Measurements from ENCODE around the gene ALG9. TPM values are rescaled to one million over a fixed set of nuclear protein-coding genes. Genes with fewer than 3 reads are reported as not detected.

The ALG9 gene
- total RNA-seq, 1 experiment from 2014 or later: 23.7 TPM

DNA sequence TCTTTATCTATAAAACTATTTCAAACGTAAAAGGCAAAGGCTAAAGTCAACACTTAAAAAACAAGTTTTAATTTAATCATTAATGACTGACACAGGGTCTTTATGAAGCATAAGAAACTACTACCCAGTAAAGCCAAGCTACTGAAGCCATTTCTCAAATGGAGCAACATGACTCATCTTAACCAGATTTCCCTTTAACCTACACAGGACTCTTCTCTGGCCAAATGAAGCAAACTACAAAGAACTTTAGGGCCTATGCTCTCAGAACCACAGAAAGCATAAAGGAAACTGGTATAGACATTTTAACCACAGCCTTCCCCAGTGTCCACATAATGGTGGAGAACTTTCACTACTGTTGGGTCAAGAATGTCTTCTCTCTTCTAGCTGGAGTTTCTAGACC lies 34.7 kb downstream of the ALG9 start:
- H4K20me1 ChIP-seq (ENCODE audit: insufficient read depth): no peaks in the 10 kb centered on the region
- H3K79me2 ChIP-seq (ENCODE audit: insufficient read depth, low read length): no peaks in the 10 kb centered on the region
- H3K4me1 ChIP-seq (ENCODE audit: control insufficient read depth in 1 of 2, insufficient read depth in 2 of 2, low read length in 2 of 2): 0 out of 4 replicates have a peak, but pooled peaks cover 0 to 2% of the 10 kb centered on the region in 2 experiments
- H3K4me2 ChIP-seq (ENCODE audit: low read length): no peak overlapping the region
- TF ChIP-seq RAD21 (IDR thresholded peaks at IDR 0.05; ENCODE audit: low read depth): no peak
- no peak for TF ChIP-seq ZNF274 (IDR thresholded peaks at IDR 0.05; ENCODE audit: low read depth, low read length)
- TF ChIP-seq CTCF (IDR thresholded peaks at IDR 0.05 in 2 of 3, conservative IDR thresholded peaks at IDR 0.05 in 1 of 3; ENCODE audit: borderline replicate concordance in 1 of 3, insufficient read depth in 1 of 3, low read depth in 2 of 3, low read length in 2 of 3): no peak
- no peak for TF ChIP-seq ZBTB33 (IDR thresholded peaks at IDR 0.05; ENCODE audit: extremely low read depth, insufficient replicate concordance, low read length)
- no peak for TF ChIP-seq EZH2phosphoT487 (IDR thresholded peaks at IDR 0.05; ENCODE audit: borderline replicate concordance)
- no peak for TF ChIP-seq ZFX (IDR thresholded peaks at IDR 0.05)
- TF ChIP-seq ELF1 (IDR thresholded peaks at IDR 0.05; ENCODE audit: borderline replicate concordance, low read depth): no peak
- ATAC-seq: no peak
- H3K27me3 ChIP-seq (ENCODE audit: insufficient read depth, low read length): no peaks in the 10 kb centered on the region
- H3K9me2 ChIP-seq (ENCODE audit: insufficient read depth): no peaks in the 10 kb centered on the region
- peaks cover 0 to 4% of the 10 kb centered on the region in 2 experiments; a peak in 3 of 4 replicates for H3K36me3 ChIP-seq (ENCODE audit: control insufficient read depth in 1 of 2, insufficient read depth in 2 of 2, low read length in 2 of 2)
- H3K9me3 ChIP-seq (ENCODE audit: control insufficient read depth in 1 of 2, insufficient read depth in 1 of 2, low read depth in 1 of 2, low read length in 2 of 2): no peaks in the 10 kb centered on the region
- ChIA-PET RAD21 (ENCODE audit: low non-redundant PET in 1 of 2, low total read pairs in 2 of 2, uncharacterized antibody in 2 of 2, unreplicated experiment in 2 of 2) (no interaction called here), CTCF (no interaction called here), POLR2A (no interaction called here)
- no peak overlapping the region for H3K9ac ChIP-seq (ENCODE audit: low read length)
- intact Hi-C loops (cut with micrococcal nuclease): no loop called here
- DNase-seq (ENCODE audit: low read depth, low spot score): no peak
- no TSS peak for BruUV-seq (replicated peaks)
- H3K27ac ChIP-seq (ENCODE audit: low read depth, low read length): no peak overlapping the region
- H2AFZ ChIP-seq (ENCODE audit: low read depth, low read length, poor library complexity, severe bottlenecking): no peak overlapping the region
- H3K4me3 ChIP-seq (replicated peaks in 1 of 2; ENCODE audit: low read depth in 1 of 2, low read length in 2 of 2): no peak overlapping the region

All from HCT116 (cell line).